Parathyroid adenoma (tissue), 2 donors: ENCODE data around the gene NKRF.

ENCODE experiments used
- H2AFZ ChIP-seq: fragments of 300-600 bp; sonication (generic); one replicate; pipeline ENCODE4 v1.7.0; 2017; ENCODE audit warnings: antibody characterized with exemption, mild to moderate bottlenecking
- H3K27ac ChIP-seq: fragments of 300-600 bp; sonication (generic); one replicate; pipeline ENCODE4 v1.7.0; 2017
- H3K27me3 ChIP-seq: fragments of 300-600 bp; sonication (generic); one replicate; pipeline ENCODE4 v1.7.0; 2017; ENCODE audit warnings: low read length; ENCODE audit not compliant: control insufficient read depth, insufficient read depth
- H3K36me3 ChIP-seq: fragments of 300-600 bp; sonication (generic); one replicate; pipeline ENCODE4 v1.7.0; 2017; ENCODE audit warnings: low read length; ENCODE audit not compliant: control insufficient read depth, insufficient read depth
- H3K4me1 ChIP-seq: fragments of 300-600 bp; sonication (generic); one replicate; pipeline ENCODE4 v1.7.0; 2017; ENCODE audit warnings: control low read depth
- H3K4me2 ChIP-seq: fragments of 300-600 bp; sonication (generic); one replicate; pipeline ENCODE4 v1.7.0; 2017; ENCODE audit warnings: low read length
- H3K4me3 ChIP-seq: fragments of 300-600 bp; sonication (generic); one replicate; pipeline ENCODE4 v1.7.0; 2017; ENCODE audit warnings: low read depth, low read length
- H3K79me2 ChIP-seq: fragments of 300-600 bp; sonication (generic); one replicate; pipeline ENCODE4 v1.7.0; 2017; ENCODE audit warnings: control low read depth
- H3K9ac ChIP-seq: fragments of 300-600 bp; sonication (generic); one replicate; pipeline ENCODE4 v1.7.0; 2017; ENCODE audit warnings: mild to moderate bottlenecking
- H3K9me3 ChIP-seq: fragments of 300-600 bp; sonication (generic); one replicate; pipeline ENCODE4 v1.7.0; 2017; ENCODE audit warnings: low read length; ENCODE audit not compliant: control insufficient read depth
- TF ChIP-seq, protein P1 (sequence below): fragments of 300-600 bp; sonication (generic); IDR thresholded peaks from one replicate; pipeline ENCODE4 v1.7.0; 2017; ENCODE audit warnings: antibody characterized with exemption, mild to moderate bottlenecking
- donor health status: primary hyperparathyroidism.

NKRF gene

DNA sequence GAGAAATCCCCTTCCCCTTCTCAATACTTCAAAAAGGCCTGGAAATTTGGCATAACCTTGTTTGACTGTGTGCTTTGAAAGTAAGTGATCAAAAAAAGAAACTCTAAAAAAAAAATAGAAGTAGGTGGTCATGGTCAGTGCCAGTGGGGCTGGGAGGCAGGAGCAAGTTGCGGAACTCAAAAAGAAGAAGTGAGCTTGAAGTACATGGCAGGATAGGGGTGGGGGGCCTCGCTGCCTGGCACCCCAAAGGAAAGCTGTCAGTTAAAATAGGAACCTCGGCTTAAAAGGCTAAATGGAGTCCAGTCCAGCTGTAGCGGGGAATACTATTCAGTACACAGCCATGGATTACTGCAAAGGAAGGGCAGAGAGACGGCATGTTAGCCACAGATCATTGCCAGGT, 12.2 kb upstream of the NKRF start:
- Histone ChIP-seq H3K4me1 (no peaks in the 10 kb centered on the region), H3K4me2 (no peak overlapping the region), H3K36me3 (no peaks in the 10 kb centered on the region), H3K27me3 (no peaks in the 10 kb centered on the region), H3K79me2 (no peaks in the 10 kb centered on the region), H3K9ac (no peak overlapping the region), H3K9me3 (no peaks in the 10 kb centered on the region), H3K27ac (no peak overlapping the region), H2AFZ (no peak overlapping the region), H3K4me3 (no peak overlapping the region)
- TF ChIP-seq, protein P1, sequence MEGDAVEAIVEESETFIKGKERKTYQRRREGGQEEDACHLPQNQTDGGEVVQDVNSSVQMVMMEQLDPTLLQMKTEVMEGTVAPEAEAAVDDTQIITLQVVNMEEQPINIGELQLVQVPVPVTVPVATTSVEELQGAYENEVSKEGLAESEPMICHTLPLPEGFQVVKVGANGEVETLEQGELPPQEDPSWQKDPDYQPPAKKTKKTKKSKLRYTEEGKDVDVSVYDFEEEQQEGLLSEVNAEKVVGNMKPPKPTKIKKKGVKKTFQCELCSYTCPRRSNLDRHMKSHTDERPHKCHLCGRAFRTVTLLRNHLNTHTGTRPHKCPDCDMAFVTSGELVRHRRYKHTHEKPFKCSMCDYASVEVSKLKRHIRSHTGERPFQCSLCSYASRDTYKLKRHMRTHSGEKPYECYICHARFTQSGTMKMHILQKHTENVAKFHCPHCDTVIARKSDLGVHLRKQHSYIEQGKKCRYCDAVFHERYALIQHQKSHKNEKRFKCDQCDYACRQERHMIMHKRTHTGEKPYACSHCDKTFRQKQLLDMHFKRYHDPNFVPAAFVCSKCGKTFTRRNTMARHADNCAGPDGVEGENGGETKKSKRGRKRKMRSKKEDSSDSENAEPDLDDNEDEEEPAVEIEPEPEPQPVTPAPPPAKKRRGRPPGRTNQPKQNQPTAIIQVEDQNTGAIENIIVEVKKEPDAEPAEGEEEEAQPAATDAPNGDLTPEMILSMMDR: no peak

DNA sequence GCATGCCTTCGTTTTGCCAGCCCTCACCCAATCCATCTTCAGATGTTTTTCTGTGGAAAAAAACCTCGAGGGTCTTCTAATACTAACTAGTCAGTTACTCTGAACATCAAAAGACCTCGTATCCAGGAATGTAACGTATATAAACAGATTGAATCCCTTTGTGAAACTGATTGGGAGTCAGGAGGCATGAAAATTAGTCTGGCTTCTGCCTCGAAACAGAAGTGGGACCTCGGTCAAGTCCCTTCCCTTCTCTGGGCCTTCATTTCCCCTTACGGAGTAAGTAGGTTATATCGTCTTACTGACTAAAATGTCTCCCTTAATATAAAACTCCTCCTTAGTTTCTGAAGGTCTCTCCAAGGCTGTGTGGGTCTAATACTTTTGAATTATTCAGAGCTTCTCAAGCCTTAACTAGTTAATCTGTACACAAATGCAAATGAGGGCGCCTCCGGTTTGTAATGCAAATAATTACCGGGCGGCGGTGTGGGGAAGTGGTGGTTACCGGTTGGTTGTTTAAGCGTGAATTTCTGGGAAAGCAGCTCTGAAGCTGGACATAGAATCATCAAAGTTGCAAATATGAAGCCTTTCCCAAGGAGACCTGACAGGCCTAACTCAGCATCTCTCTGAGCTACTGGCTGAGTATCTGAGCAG, 11.4 kb upstream of the NKRF start:
- H3K9me3 ChIP-seq: no peaks in the 10 kb centered on the region
- TF ChIP-seq, protein P1: no peak
- H3K4me3 ChIP-seq: no peak overlapping the region
- H3K4me1 ChIP-seq: no peaks in the 10 kb centered on the region
- no peak overlapping the region for H3K4me2 ChIP-seq
- H3K36me3 ChIP-seq: no peaks in the 10 kb centered on the region
- no peak overlapping the region for H2AFZ ChIP-seq
- H3K9ac ChIP-seq: no peak overlapping the region
- H3K27ac ChIP-seq: no peak overlapping the region
- H3K27me3 ChIP-seq: no peaks in the 10 kb centered on the region
- no peaks in the 10 kb centered on the region for H3K79me2 ChIP-seq

DNA sequence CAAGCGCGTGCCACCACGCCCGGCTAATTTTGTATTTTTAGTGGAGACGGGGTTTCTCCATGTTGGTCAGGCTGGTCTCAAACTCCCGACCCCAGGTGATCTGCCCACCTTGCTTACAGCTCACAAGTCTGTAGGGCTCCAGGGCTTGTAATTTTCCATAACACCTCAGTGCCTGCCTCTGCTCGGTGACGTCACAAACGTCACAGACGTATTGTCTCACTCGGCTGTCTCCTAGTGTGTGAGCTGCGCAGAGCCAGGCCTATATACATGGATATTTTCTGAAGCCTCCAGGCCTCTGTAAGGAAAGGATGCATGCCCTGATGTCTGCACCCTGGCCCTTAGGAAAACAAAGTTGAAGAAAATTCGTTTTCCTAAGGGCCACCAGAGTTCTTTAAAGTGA, 8.6 kb upstream of the NKRF start:
- Histone ChIP-seq H2AFZ (no peak overlapping the region), H3K4me3 (no peak overlapping the region), H3K4me2 (no peak overlapping the region), H3K9me3 (no peaks in the 10 kb centered on the region), H3K9ac (no peak overlapping the region), H3K27ac (no peak overlapping the region), H3K27me3 (no peaks in the 10 kb centered on the region), H3K4me1 (no peaks in the 10 kb centered on the region), H3K36me3 (no peaks in the 10 kb centered on the region), H3K79me2 (no peaks in the 10 kb centered on the region)
- TF ChIP-seq, protein P1: no peak

DNA sequence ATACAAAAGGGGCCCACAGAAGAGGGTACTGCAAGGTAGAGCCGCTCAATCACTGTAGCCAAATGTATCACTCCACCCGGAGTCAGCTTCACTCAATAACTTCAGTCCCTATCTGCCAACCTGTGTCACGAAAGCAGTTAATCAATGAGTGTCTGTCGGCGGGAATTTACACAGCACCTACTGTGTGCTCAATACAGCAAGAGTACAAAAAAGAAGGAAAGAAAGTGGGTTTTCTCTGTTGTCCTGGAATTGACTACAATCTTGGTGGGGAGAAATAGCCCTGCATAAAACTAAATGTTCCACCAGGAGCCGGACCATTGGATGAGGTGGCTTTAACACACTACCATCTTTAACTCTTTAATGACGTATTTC, 780 bp upstream of the NKRF start:
- Histone ChIP-seq H3K4me3 (peak overlapping the region; percentile 79), H3K27ac (peak overlapping the region; percentile 83)

More for the DNA sequence above, 780 bp upstream of the NKRF start:
- H3K27me3 ChIP-seq: no peaks in the 10 kb centered on the region
- H3K36me3 ChIP-seq: no peaks in the 10 kb centered on the region
- H2AFZ ChIP-seq: peak overlapping the region; percentile 93
- TF ChIP-seq, protein P1: no peak
- peak overlapping the region; percentile 58 for H3K4me2 ChIP-seq
- no peak overlapping the region for H3K9ac ChIP-seq
- H3K9me3 ChIP-seq: no peaks in the 10 kb centered on the region
- H3K79me2 ChIP-seq: no peaks in the 10 kb centered on the region
- H3K4me1 ChIP-seq: no peaks in the 10 kb centered on the region
